Measurements from ENCODE around the gene AFG3L2. TPM values are rescaled to one million over a fixed set of nuclear protein-coding genes. Genes with fewer than 3 reads are reported as not detected.
"Not testable (repeated sequence)": the region's sequence is repeated elsewhere in the genome, so short reads cannot be mapped to it uniquely, and the experiment has no call there.

AFG3L2 gene
- total and polyA plus RNA-seq, 7 donors = 31.4 to 56.6 (median 43.7) TPM

GRCh38 chr18:12411456-12411855 is 34.4 kb upstream of the AFG3L2 start:
- intact Hi-C loops (cut with DNase I) = loop anchor here (10.0 kb wide), 1 partner anchor 1253 kb away; no protein-coding TSS in a partner anchor
- H3K36me3 ChIP-seq = no peaks in the 10 kb centered on the region
- TF ChIP-seq CTCF (IDR thresholded peaks at IDR 0.05) = no peak
- no peak for TF ChIP-seq EP300 (IDR thresholded peaks at IDR 0.05)
- no peak for TF ChIP-seq POLR2AphosphoS5 (IDR thresholded peaks at IDR 0.05)
- TF ChIP-seq POLR2A (IDR thresholded peaks at IDR 0.05) = no peak
- 91 to 98% methylated on average over 2 to 3 of the region's 3 CpGs for WGBS, 2 donors
- peaks cover 0 to 38% (median 16%) of the 10 kb centered on the region in 4 donors for H3K4me1 ChIP-seq
- H3K4me3 ChIP-seq = no peak overlapping the region
- no peak for DNase-seq
- H3K27ac ChIP-seq = no peak overlapping the region
- H3K27me3 ChIP-seq = no peaks in the 10 kb centered on the region
- H3K9me3 ChIP-seq = no peaks in the 10 kb centered on the region

- not testable (repeated sequence) for H3K27me3 ChIP-seq, H3K36me3 ChIP-seq, H3K27ac ChIP-seq, H3K9me3 ChIP-seq, DNase-seq, H3K4me3 ChIP-seq
- WGBS, 2 donors = 58 to 80% methylated on average over 9 of the region's 9 CpGs
- peaks cover 0 to 38% (median 16%) of the 10 kb centered on the region in 4 donors for H3K4me1 ChIP-seq
- intact Hi-C loops (cut with DNase I) = loop anchor here (10.0 kb wide), 1 partner anchor 1254 kb away; no protein-coding TSS in a partner anchor
These were observed 33.7 kb upstream of the AFG3L2 start for GRCh38 chr18:12410747-12411146.

- no peak overlapping the region for H3K27ac ChIP-seq
- intact Hi-C loops (cut with DNase I) = loop anchor here (10.0 kb wide), 1 partner anchor 1255 kb away; no protein-coding TSS in a partner anchor
- 95 to 96% methylated on average over 9 of the region's 9 CpGs for WGBS, 2 donors
These were observed 33.1 kb upstream of the AFG3L2 start for GRCh38 chr18:12410081-12410481.

GRCh38 chr18:12409469-12409868 is 32.4 kb upstream of the AFG3L2 start:
- no peak for DNase-seq
- Histone ChIP-seq H3K36me3 (no peaks in the 10 kb centered on the region), H3K4me3 (no peak overlapping the region), H3K9me3 (no peaks in the 10 kb centered on the region), H3K27me3 (no peaks in the 10 kb centered on the region), H3K27ac (no peak overlapping the region), H3K4me1 (peaks cover 0 to 28% (median 16%) of the 10 kb centered on the region in 4 donors)
- WGBS, 2 donors = 82 to 84% methylated on average over 3 of the region's 3 CpGs
- TF ChIP-seq CTCF (IDR thresholded peaks at IDR 0.05) (no peak), POLR2A (IDR thresholded peaks at IDR 0.05) (no peak), EP300 (IDR thresholded peaks at IDR 0.05) (no peak), POLR2AphosphoS5 (IDR thresholded peaks at IDR 0.05) (no peak)
- intact Hi-C loops (cut with DNase I) = loop anchor here (5.0 to 10.0 kb wide), 2 partner anchors 248 to 535 kb away; partner anchors contain the start of genes SEH1L and SPIRE1

More at GRCh38 chr18:12410081-12410481, 33.1 kb upstream of the AFG3L2 start:
- no peak for DNase-seq
- H3K9me3 ChIP-seq = no peaks in the 10 kb centered on the region
- H3K36me3 ChIP-seq = no peaks in the 10 kb centered on the region
- H3K4me1 ChIP-seq = peaks cover 0 to 32% (median 16%) of the 10 kb centered on the region in 4 donors
- H3K4me3 ChIP-seq = no peak overlapping the region
- no peaks in the 10 kb centered on the region for H3K27me3 ChIP-seq
- TF ChIP-seq POLR2AphosphoS5 (IDR thresholded peaks at IDR 0.05) (no peak), CTCF (IDR thresholded peaks at IDR 0.05) (no peak), POLR2A (IDR thresholded peaks at IDR 0.05) (no peak)

GRCh38 chr18:12408247-12408869 is 31.3 kb upstream of the AFG3L2 start:
- H3K4me1 ChIP-seq = peaks cover 0 to 28% (median 16%) of the 10 kb centered on the region in 4 donors
- intact Hi-C loops (cut with DNase I) = loop anchor here (5.0 to 10.0 kb wide), 2 partner anchors 249 to 536 kb away; partner anchors contain the start of genes SEH1L and SPIRE1
- TF ChIP-seq POLR2A (IDR thresholded peaks at IDR 0.05) (no peak), POLR2AphosphoS5 (IDR thresholded peaks at IDR 0.05) (no peak), EP300 (IDR thresholded peaks at IDR 0.05) (no peak), CTCF (IDR thresholded peaks at IDR 0.05) (no peak)
- WGBS, 2 donors = 9 to 11% methylated on average over 32 of the region's 32 CpGs
- peak overlapping the region; percentile 49 to 71 (median 64) for H3K4me3 ChIP-seq
- H3K27me3 ChIP-seq = no peaks in the 10 kb centered on the region
- no peaks in the 10 kb centered on the region for H3K36me3 ChIP-seq
- DNase-seq = no peak
- H3K27ac ChIP-seq = peak overlapping the region; percentile 86 to 93 (median 92)
- no peaks in the 10 kb centered on the region for H3K9me3 ChIP-seq

Data from sigmoid colon (tissue), 7 donors.